Measurements from ENCODE around the gene ACHE.
A peak's percentile ranks its signal among the peaks of the same experiment; 100 is the strongest.

Gene ACHE

DNA sequence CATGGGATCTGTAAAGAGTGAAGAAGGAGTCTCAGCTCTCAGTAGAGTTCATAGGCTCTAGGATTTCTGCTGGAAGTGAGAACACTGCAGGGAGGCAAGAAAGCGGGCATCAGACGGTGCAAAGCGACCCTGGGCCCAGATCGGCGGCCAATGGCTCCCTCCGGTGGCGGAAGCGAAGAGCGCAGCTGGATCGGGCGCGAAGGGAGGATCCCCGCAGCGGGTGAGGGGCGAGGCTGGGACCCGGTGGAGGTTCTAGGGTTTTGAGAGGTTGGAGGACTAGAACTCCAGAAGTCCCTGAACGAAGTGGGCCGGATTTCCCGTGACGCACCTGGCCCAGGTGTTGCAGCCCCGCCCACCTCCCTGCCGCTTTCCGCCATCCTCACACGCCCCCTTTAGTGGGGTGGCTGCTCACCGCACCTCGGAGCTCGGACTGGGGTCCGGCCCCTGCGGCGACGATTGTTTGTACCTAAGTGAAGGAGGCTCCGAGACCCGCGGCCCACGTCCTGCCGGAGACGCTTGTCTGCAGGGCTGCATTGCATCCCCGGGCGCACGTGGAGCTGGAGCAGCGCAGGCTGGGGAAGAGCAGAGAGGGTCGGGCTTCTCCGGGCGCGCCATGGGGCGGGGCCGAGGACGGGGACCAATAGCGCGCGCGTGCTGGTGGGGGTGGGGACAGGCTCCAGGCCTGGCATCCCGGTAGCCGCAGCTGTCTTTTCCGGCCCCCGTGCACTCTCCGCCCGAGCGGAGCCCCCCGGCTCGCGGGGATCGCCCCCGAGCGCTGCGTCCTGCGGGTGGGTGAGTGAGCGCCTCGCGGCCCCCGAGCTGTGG, 43.4 kb downstream of the ACHE start, which contains the start of gene SLC12A9:
TSS of gene SLC12A9 (plus strand) at position 666 of the 825 bp plus-strand sequence. CDS start 1,485 bp downstream, outside the sequence.
- TF ChIP-seq RARB (CRISPR knock-in tag; IDR thresholded peaks at IDR 0.05) (no peak), ZFP3 (CRISPR knock-in tag; IDR thresholded peaks at IDR 0.05) (0 out of 2 replicates have a peak, but pooled peaks have one; percentile 35)
- ATAC-seq, result peak; percentile 100

DNA sequence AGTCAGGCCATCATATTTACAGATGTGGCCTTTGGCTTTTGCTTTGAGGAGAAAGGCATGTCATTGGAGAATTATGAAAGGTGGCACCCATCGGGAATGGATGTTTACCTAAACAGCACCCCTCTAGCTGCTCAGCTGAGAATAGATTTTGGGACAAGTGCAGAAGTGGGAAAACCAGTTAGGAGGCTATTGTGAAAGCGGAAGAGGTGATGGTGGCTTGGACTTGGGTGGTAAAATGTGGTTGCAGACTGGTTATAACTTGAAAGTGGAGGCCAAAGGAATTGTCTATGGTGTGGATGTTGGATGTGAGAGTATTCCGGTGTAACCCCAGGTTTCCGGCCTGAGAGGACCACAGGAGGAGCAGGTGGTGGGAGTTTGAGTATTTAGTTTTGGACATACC, 48.3 kb downstream of the ACHE start:
- ATAC-seq, result no peak
- TF ChIP-seq ZFP3 (CRISPR knock-in tag; IDR thresholded peaks at IDR 0.05) (no peak), OSR1 (CRISPR knock-in tag; IDR thresholded peaks at IDR 0.05) (no peak), ZC3H10 (CRISPR knock-in tag; IDR thresholded peaks at IDR 0.05) (no peak), ISL1 (CRISPR knock-in tag; IDR thresholded peaks at IDR 0.05) (no peak), GLIS3 (CRISPR knock-in tag; IDR thresholded peaks at IDR 0.05) (no peak), ESRRG (CRISPR knock-in tag; IDR thresholded peaks at IDR 0.05) (no peak), ARNTL (CRISPR knock-in tag; IDR thresholded peaks at IDR 0.05; ENCODE audit: borderline replicate concordance, low read depth) (no peak), TCF4 (CRISPR knock-in tag; IDR thresholded peaks at IDR 0.05; ENCODE audit: borderline replicate concordance) (no peak), ZNF70 (CRISPR knock-in tag; IDR thresholded peaks at IDR 0.05) (no peak)
- TF ChIP-seq, protein P1, sequence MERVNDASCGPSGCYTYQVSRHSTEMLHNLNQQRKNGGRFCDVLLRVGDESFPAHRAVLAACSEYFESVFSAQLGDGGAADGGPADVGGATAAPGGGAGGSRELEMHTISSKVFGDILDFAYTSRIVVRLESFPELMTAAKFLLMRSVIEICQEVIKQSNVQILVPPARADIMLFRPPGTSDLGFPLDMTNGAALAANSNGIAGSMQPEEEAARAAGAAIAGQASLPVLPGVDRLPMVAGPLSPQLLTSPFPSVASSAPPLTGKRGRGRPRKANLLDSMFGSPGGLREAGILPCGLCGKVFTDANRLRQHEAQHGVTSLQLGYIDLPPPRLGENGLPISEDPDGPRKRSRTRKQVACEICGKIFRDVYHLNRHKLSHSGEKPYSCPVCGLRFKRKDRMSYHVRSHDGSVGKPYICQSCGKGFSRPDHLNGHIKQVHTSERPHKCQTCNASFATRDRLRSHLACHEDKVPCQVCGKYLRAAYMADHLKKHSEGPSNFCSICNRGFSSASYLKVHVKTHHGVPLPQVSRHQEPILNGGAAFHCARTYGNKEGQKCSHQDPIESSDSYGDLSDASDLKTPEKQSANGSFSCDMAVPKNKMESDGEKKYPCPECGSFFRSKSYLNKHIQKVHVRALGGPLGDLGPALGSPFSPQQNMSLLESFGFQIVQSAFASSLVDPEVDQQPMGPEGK (CRISPR knock-in tag; IDR thresholded peaks at IDR 0.05; ENCODE audit: borderline replicate concordance), result no peak
- TF ChIP-seq, protein P2, sequence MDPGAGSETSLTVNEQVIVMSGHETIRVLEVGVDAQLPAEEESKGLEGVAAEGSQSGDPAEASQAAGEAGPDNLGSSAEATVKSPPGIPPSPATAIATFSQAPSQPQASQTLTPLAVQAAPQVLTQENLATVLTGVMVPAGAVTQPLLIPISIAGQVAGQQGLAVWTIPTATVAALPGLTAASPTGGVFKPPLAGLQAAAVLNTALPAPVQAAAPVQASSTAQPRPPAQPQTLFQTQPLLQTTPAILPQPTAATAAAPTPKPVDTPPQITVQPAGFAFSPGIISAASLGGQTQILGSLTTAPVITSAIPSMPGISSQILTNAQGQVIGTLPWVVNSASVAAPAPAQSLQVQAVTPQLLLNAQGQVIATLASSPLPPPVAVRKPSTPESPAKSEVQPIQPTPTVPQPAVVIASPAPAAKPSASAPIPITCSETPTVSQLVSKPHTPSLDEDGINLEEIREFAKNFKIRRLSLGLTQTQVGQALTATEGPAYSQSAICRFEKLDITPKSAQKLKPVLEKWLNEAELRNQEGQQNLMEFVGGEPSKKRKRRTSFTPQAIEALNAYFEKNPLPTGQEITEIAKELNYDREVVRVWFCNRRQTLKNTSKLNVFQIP (CRISPR knock-in tag; IDR thresholded peaks at IDR 0.05; ENCODE audit: borderline replicate concordance, low read depth), result no peak
- TF ChIP-seq, protein P3, sequence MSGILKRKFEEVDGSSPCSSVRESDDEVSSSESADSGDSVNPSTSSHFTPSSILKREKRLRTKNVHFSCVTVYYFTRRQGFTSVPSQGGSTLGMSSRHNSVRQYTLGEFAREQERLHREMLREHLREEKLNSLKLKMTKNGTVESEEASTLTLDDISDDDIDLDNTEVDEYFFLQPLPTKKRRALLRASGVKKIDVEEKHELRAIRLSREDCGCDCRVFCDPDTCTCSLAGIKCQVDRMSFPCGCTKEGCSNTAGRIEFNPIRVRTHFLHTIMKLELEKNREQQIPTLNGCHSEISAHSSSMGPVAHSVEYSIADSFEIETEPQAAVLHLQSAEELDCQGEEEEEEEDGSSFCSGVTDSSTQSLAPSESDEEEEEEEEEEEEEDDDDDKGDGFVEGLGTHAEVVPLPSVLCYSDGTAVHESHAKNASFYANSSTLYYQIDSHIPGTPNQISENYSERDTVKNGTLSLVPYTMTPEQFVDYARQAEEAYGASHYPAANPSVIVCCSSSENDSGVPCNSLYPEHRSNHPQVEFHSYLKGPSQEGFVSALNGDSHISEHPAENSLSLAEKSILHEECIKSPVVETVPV (CRISPR knock-in tag; IDR thresholded peaks at IDR 0.05), result no peak

DNA sequence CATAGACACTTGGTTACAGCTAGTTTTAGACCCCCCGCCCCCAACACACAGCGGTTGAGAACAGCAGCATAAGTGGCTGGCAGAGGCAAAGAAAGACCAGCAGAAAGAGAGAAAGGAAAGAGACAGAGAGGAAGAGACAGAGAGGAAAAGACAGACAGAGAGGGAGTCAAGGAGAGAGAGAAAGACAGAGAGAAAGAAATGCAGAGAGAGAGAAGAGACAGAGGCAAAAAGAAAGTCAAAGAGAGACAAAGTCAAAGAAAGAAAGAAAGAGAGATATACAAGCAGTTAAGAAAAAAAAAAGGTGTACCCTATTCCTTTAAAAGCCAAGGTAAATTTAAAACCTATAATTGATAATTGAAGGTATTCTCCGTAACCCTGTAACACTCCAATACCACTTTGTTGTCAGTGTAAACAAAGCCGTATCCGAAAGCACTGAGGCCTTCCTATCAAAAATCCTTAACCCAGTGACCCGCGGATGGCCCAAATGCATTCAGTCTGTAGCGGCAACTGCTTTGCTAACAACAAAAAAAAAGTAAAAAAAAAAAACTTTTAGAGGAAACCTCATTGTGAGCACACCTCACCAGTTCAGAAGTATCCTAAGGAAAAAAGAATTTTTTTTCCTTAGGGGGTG, 55.1 kb downstream of the ACHE start:
- ATAC-seq, result no peak
- TF ChIP-seq PPARA (CRISPR knock-in tag; IDR thresholded peaks at IDR 0.05; ENCODE audit: borderline replicate concordance), result no peak
- TF ChIP-seq, protein P1 (CRISPR knock-in tag; IDR thresholded peaks at IDR 0.05; ENCODE audit: borderline replicate concordance), result no peak
- TF ChIP-seq ISL1 (CRISPR knock-in tag; IDR thresholded peaks at IDR 0.05), result no peak
- no peak for TF ChIP-seq ZNF565 (CRISPR knock-in tag; conservative IDR thresholded peaks at IDR 0.05; ENCODE audit: low read depth)
- no peak for TF ChIP-seq OSR1 (CRISPR knock-in tag; IDR thresholded peaks at IDR 0.05)
- TF ChIP-seq, protein P4, sequence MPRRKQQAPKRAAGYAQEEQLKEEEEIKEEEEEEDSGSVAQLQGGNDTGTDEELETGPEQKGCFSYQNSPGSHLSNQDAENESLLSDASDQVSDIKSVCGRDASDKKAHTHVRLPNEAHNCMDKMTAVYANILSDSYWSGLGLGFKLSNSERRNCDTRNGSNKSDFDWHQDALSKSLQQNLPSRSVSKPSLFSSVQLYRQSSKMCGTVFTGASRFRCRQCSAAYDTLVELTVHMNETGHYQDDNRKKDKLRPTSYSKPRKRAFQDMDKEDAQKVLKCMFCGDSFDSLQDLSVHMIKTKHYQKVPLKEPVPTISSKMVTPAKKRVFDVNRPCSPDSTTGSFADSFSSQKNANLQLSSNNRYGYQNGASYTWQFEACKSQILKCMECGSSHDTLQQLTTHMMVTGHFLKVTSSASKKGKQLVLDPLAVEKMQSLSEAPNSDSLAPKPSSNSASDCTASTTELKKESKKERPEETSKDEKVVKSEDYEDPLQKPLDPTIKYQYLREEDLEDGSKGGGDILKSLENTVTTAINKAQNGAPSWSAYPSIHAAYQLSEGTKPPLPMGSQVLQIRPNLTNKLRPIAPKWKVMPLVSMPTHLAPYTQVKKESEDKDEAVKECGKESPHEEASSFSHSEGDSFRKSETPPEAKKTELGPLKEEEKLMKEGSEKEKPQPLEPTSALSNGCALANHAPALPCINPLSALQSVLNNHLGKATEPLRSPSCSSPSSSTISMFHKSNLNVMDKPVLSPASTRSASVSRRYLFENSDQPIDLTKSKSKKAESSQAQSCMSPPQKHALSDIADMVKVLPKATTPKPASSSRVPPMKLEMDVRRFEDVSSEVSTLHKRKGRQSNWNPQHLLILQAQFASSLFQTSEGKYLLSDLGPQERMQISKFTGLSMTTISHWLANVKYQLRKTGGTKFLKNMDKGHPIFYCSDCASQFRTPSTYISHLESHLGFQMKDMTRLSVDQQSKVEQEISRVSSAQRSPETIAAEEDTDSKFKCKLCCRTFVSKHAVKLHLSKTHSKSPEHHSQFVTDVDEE (CRISPR knock-in tag; IDR thresholded peaks at IDR 0.05), result no peak
- TF ChIP-seq CSDC2 (CRISPR knock-in tag; IDR thresholded peaks at IDR 0.05), result no peak
- TF ChIP-seq RARB (CRISPR knock-in tag; IDR thresholded peaks at IDR 0.05), result no peak
- TF ChIP-seq ARNTL (CRISPR knock-in tag; IDR thresholded peaks at IDR 0.05; ENCODE audit: borderline replicate concordance, low read depth), result no peak
- no peak for TF ChIP-seq ZNF8 (CRISPR knock-in tag; IDR thresholded peaks at IDR 0.05)
- TF ChIP-seq ZNF70 (CRISPR knock-in tag; IDR thresholded peaks at IDR 0.05), result no peak

All from SK-N-SH treated with all-trans-retinoic acid at 6 μM for 48 hours (cell line).